GM13977 (cell line): ENCODE data around the gene MAP1LC3A.

Experiments
- DNase-seq: peaks from one replicate; pipeline ENCODE4 v3.0.0; 2012; ENCODE audit warnings: low spot score
- CTCF ChIP-seq: IDR thresholded peaks from 2 replicates; pipeline ENCODE4 v1.5.1; 2012; ENCODE audit warnings: mild to moderate bottlenecking, control low read depth; ENCODE audit not compliant: insufficient read depth; ENCODE audit errors: extremely low read depth, missing control alignments
- in situ Hi-C: fragments of 300-500 bp; cut with MboI; formaldehyde crosslinking; loops from one replicate; pipeline ENCODE4 v1.12.0; 2022; ENCODE audit warnings: low sequenced_read_pairs, low pct_unique_long_range_greater_than_20kb, mixed read lengths, inconsistent platforms; ENCODE audit not compliant: unreplicated experiment

The MAP1LC3A gene

GRCh38 chr20:34539756-34540155, 18.8 kb upstream of the MAP1LC3A start:
- in situ Hi-C loops: loop anchor here (10.0 kb wide), 1 partner anchor 225 kb away; no protein-coding TSS in a partner anchor

GRCh38 chr20:34540596-34541263, 17.8 kb upstream of the MAP1LC3A start:
- TF ChIP-seq CTCF: no peak
- in situ Hi-C loops: no loop called here
- no peak for DNase-seq

More at GRCh38 chr20:34539756-34540155, 18.8 kb upstream of the MAP1LC3A start:
- DNase-seq: no peak
- no peak for TF ChIP-seq CTCF

GRCh38 chr20:34541264-34541901, 17.1 kb upstream of the MAP1LC3A start:
- no peak for DNase-seq
- in situ Hi-C loops: no loop called here
- TF ChIP-seq CTCF: no peak

- no peak for DNase-seq
- in situ Hi-C loops: no loop called here
- no peak for TF ChIP-seq CTCF
Observed at GRCh38 chr20:34541917-34542316, 16.6 kb upstream of the MAP1LC3A start.

- in situ Hi-C loops: no loop called here
- TF ChIP-seq CTCF: no peak
- no peak for DNase-seq
Observed at GRCh38 chr20:34542439-34542838, 16.1 kb upstream of the MAP1LC3A start.

GRCh38 chr20:34543463-34544056, 15.0 kb upstream of the MAP1LC3A start:
- no peak for TF ChIP-seq CTCF
- in situ Hi-C loops: no loop called here
- DNase-seq: no peak
